GM13977 (cell line): ENCODE results near the gene TLK1.

Experiments used
- DNase-seq: peaks from one replicate; pipeline ENCODE4 v3.0.0; 2012; ENCODE audit warnings: low spot score
- in situ Hi-C: fragments of 300-500 bp; cut with MboI; formaldehyde crosslinking; loops from one replicate; pipeline ENCODE4 v1.12.0; 2022; ENCODE audit warnings: low sequenced_read_pairs, low pct_unique_long_range_greater_than_20kb, mixed read lengths, inconsistent platforms; ENCODE audit not compliant: unreplicated experiment
- TF ChIP-seq, protein P1 (sequence below): IDR thresholded peaks from 2 replicates; pipeline ENCODE4 v1.5.1; 2012; ENCODE audit warnings: mild to moderate bottlenecking, control low read depth; ENCODE audit not compliant: insufficient read depth; ENCODE audit errors: extremely low read depth, missing control alignments

TLK1 gene

DNA sequence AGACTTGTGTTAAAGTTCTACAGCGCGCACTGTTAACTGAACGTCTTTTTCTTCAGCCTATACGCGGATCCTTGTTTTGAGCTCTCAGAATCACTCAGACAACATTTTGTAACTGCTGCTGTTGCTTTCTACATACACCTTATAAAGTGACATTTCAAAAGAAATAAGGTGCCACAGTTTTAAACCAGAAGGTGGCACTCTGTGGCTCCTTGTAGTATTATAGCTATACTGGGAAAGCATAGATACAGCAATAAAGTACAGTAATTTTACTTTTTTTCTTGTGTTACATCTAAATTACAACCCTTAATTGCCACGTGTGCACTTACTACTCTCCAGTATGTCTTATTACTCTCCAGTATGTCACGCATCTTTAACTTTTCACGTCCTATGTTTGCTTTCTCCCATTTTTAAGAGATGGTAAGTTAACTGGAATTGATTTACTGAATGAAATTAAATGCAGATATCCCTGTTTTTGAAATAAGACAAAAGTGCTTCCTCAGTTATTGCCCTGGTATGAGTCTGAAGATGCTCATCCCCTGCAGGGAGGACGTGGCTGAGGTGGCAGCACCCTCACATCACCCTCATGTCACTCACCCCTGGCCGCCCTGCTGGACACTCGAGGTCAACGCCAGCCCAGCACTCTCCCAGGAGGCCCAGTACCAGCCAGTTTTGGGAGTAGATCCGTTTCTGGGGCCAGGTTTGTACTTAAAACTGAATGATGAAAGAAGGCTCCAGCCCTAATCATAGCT lies 193.9 kb downstream of the TLK1 start:
- TF ChIP-seq, protein P1, sequence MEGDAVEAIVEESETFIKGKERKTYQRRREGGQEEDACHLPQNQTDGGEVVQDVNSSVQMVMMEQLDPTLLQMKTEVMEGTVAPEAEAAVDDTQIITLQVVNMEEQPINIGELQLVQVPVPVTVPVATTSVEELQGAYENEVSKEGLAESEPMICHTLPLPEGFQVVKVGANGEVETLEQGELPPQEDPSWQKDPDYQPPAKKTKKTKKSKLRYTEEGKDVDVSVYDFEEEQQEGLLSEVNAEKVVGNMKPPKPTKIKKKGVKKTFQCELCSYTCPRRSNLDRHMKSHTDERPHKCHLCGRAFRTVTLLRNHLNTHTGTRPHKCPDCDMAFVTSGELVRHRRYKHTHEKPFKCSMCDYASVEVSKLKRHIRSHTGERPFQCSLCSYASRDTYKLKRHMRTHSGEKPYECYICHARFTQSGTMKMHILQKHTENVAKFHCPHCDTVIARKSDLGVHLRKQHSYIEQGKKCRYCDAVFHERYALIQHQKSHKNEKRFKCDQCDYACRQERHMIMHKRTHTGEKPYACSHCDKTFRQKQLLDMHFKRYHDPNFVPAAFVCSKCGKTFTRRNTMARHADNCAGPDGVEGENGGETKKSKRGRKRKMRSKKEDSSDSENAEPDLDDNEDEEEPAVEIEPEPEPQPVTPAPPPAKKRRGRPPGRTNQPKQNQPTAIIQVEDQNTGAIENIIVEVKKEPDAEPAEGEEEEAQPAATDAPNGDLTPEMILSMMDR, result no peak
- DNase-seq, result no peak
- in situ Hi-C loops, result no loop called here

DNA sequence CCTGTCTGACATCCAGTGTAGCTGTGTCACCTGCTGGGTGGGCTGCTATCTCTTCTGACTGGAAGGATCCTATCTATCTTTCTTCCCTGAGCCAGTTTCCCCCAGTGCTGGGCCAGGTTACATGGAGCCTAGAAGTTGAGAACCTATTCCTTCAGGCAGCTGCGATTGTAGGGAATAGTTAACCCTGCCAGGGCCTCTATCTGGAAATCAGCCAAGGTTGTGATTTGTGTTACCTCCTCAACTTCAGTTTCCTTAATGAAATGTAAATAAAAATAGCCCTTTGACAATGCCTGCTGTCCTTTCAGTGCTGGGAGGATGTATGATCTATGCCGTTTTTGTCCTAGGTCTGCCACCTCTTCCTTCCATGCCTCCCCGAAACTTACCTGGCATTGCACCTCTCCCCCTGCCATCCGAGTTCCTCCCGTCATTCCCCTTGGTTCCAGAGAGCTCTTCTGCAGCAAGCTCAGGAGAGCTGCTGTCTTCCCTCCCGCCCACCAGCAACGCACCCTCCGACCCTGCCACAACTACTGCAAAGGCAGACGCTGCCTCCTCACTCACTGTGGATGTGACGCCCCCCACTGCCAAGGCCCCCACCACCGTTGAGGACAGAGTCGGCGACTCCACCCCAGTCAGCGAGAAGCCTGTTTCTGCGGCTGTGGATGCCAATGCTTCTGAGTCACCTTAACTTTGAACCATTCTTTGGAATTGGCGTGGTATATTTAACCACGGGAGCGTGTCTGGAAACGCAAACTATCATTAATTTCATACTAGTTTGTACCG lies 195.1 kb downstream of the TLK1 start:
- DNase-seq, result no peak
- TF ChIP-seq, protein P1, result no peak
- in situ Hi-C loops, result no loop called here

DNA sequence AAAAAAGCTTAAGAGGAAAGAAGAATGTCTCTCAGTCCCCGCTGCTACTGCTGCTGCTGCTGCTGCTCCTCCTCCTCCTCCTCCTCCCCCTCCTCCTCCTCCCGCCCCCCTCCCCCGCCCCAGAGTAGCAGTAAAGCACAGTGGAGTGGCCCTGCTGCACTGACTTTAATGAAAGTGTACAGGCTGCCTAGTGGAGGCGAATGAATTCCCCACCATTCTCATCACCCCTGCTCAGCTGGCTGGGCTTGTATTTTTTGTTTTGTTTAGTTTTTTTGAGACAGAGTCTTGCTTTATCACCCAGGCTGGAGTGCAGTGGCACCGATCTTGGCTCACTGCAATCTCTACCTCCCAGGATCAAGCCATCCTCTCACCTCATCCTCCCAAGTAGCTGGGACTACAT lies 197.3 kb downstream of the TLK1 start:
- TF ChIP-seq, protein P1, result no peak
- in situ Hi-C loops, result no loop called here
- DNase-seq, result no peak

DNA sequence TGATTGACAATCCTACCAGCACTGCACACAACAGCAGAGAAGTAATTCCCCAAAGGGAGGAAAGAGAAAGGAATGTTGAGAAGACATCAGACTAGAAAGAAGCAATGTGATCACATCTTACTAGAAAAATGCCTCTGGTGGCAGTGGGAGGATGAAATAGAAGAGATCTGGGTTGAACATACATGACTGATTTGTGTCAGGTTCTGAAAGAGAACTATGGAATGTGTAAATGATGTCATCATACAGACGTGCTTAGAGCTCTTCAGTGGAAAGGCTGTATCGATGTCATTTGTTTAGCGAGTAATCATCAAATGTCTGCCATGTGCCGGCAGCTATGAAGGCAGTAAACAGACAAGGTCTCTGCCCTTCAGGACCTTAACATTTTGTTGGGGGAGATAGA lies 206.8 kb downstream of the TLK1 start:
- TF ChIP-seq, protein P1, result no peak
- DNase-seq, result no peak
- in situ Hi-C loops, result no loop called here

DNA sequence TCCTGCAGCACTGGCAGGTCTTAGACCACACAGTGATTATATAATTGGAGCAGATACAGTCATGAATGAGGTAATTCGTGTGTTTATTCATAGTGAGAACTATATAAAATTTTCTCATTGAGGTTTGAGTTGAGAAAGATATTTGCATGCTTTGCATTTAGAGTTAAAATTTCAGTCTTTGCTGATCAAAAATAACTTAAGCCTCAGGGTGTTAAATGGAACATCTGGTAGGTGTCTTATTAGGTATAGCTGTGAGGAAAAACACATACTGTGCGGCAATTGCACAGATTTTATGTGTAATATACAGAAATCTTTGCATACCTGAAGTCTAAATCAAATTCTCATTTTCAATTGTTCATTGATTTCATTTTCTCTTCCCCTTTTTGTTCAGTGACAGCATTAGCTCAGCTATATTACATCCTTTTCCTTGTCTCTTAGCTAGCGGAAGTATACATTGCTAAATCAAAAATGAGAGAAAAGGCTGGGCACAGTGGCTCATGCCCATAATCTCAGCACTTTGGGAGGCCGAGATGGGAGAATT lies 210.4 kb downstream of the TLK1 start:
- TF ChIP-seq, protein P1, result no peak
- DNase-seq, result peak; percentile 58
- in situ Hi-C loops, result no loop called here

DNA sequence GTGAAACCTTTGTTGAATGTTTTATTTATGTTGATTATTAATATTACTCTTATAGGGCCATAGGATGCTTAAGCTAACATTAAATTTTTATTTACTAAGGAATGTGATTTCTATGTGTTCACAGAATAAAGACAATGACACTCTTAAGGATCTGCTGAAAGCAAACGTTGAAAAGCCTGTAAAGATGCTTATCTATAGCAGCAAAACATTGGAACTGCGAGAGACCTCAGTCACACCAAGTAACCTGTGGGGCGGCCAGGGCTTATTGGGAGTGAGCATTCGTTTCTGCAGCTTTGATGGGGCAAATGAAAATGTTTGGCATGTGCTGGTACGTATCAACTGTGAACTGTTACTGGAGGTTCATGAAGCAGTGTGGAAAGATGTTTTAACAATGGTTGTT lies 211.3 kb downstream of the TLK1 start:
- TF ChIP-seq, protein P1, result no peak
- in situ Hi-C loops, result no loop called here

More for the DNA sequence above, 211.3 kb downstream of the TLK1 start:
- no peak for DNase-seq
